Mucosa of descending colon (tissue), 3 donors: ENCODE results near the gene KRTAP22-2. TPM values are rescaled to one million over a fixed set of nuclear protein-coding genes. Genes with fewer than 3 reads are reported as not detected.

Experiments
- ATAC-seq: fragments of 200-7000 bp; cut with Tn5 transposase; one replicate; pipeline ENCODE4 v1.9.1; 2020; ENCODE audit warnings: mild to moderate bottlenecking, moderate library complexity
- DNase-seq, 3 donors: peaks; one replicate each; pipeline ENCODE4 v3.0.0-alpha.2; 2020
- H3K36me3 ChIP-seq: fragments of 200-600 bp; one replicate; pipeline ENCODE4 v1.8.0; 2021; ENCODE audit warnings: low read depth, mild to moderate bottlenecking
- H3K4me1 ChIP-seq: fragments of 200-600 bp; one replicate; pipeline ENCODE4 v1.8.0; 2021; ENCODE audit warnings: low read depth, mild to moderate bottlenecking
- H3K4me3 ChIP-seq: fragments of 200-600 bp; one replicate; pipeline ENCODE4 v1.8.0; 2021; ENCODE audit warnings: mild to moderate bottlenecking
- H3K9me3 ChIP-seq: fragments of 200-600 bp; one replicate; pipeline ENCODE4 v1.8.0; 2021; ENCODE audit warnings: mild to moderate bottlenecking
- intact Hi-C, 2 donors: fragments of 100-400 bp; cut with DNase I in 1 of 2; cut with micrococcal nuclease in 1 of 2; formaldehyde crosslinking; loops; one replicate each; pipeline versions ENCODE4 v1.11.0 to v1.11.1; 2022; cut with DNase I, micrococcal nuclease
- total RNA-seq, 3 donors: library from RNA; stranded (reverse); fragmentation: NEBNext Ultra II Directional in 2 of 3; extraction: Animal tissue kit (Norgen Biotek cat#: 25700) in 2 of 3; gene quantifications; one replicate each; pipeline versions ENCODE4 v1.2.1 to v1.2.4, GENCODE V29; 2021 to 2023
- TF ChIP-seq, protein P1 (sequence below): fragments of 200-600 bp; IDR thresholded peaks from one replicate; pipeline ENCODE4 v1.8.0; 2022; ENCODE audit warnings: antibody characterized with exemption, mild to moderate bottlenecking
- donor health status: DM: no; HTN: no; CAD: no; lungs with moderate emphysema.
- donor health status: DM: no; HTN: no; CAD: no.
- donor health status: DM: no; HTN: yes; CAD: no.

KRTAP22-2 gene
- total RNA-seq, 3 donors from 2014 or later = not detected

GRCh38 chr21:30592140-30592539 lies 1.9 kb upstream of the KRTAP22-2 start, which contains the start of gene KRTAP6-3:
TSS of gene KRTAP6-3 (plus strand) at chr21:30592440. CDS start at chr21:30592446, 6 bp downstream.
- intact Hi-C loops = no loop called here
- ATAC-seq = no peak
- H3K4me3 ChIP-seq = no peak within 1 kb of the TSS
- H3K36me3 ChIP-seq = no peaks in the 10 kb centered on the region
- H3K4me1 ChIP-seq = no peaks in the 10 kb centered on the region
- TF ChIP-seq, protein P1, sequence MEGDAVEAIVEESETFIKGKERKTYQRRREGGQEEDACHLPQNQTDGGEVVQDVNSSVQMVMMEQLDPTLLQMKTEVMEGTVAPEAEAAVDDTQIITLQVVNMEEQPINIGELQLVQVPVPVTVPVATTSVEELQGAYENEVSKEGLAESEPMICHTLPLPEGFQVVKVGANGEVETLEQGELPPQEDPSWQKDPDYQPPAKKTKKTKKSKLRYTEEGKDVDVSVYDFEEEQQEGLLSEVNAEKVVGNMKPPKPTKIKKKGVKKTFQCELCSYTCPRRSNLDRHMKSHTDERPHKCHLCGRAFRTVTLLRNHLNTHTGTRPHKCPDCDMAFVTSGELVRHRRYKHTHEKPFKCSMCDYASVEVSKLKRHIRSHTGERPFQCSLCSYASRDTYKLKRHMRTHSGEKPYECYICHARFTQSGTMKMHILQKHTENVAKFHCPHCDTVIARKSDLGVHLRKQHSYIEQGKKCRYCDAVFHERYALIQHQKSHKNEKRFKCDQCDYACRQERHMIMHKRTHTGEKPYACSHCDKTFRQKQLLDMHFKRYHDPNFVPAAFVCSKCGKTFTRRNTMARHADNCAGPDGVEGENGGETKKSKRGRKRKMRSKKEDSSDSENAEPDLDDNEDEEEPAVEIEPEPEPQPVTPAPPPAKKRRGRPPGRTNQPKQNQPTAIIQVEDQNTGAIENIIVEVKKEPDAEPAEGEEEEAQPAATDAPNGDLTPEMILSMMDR = no peak
- peaks cover 44% of the 10 kb centered on the region for H3K9me3 ChIP-seq
- no peak for DNase-seq

- no peak for DNase-seq
- Histone ChIP-seq H3K36me3 (no peaks in the 10 kb centered on the region), H3K4me3 (no peak overlapping the region), H3K9me3 (peaks cover 42% of the 10 kb centered on the region), H3K4me1 (no peaks in the 10 kb centered on the region)
- no peak for ATAC-seq
- intact Hi-C loops = no loop called here
- TF ChIP-seq, protein P1 = no peak
These were observed 7.3 kb downstream of the KRTAP22-2 start for GRCh38 chr21:30582870-30583269.

GRCh38 chr21:30580132-30580531 lies 10.1 kb downstream of the KRTAP22-2 start:
- ATAC-seq (no peak), DNase-seq (no peak)
- H3K9me3 ChIP-seq = peaks cover 50% of the 10 kb centered on the region
- H3K4me3 ChIP-seq = no peak overlapping the region
- H3K4me1 ChIP-seq = no peaks in the 10 kb centered on the region
- intact Hi-C loops = no loop called here
- TF ChIP-seq, protein P1 = no peak
- no peaks in the 10 kb centered on the region for H3K36me3 ChIP-seq

- intact Hi-C loops = no loop called here
- ATAC-seq (no peak), DNase-seq (no peak)
- TF ChIP-seq, protein P1 = no peak
- H3K4me3 ChIP-seq = no peak overlapping the region
- H3K4me1 ChIP-seq = no peaks in the 10 kb centered on the region
- H3K9me3 ChIP-seq = peaks cover 43% of the 10 kb centered on the region
- no peaks in the 10 kb centered on the region for H3K36me3 ChIP-seq
These were observed 10.9 kb downstream of the KRTAP22-2 start for GRCh38 chr21:30579346-30579745.

- TF ChIP-seq, protein P1 = no peak
- peaks cover 44% of the 10 kb centered on the region for H3K9me3 ChIP-seq
- no peak overlapping the region for H3K4me3 ChIP-seq
- no peaks in the 10 kb centered on the region for H3K4me1 ChIP-seq
- ATAC-seq (no peak), DNase-seq (no peak)
- intact Hi-C loops = no loop called here
- H3K36me3 ChIP-seq = no peaks in the 10 kb centered on the region
These were observed 12.4 kb downstream of the KRTAP22-2 start for GRCh38 chr21:30577766-30578165.

DNA sequence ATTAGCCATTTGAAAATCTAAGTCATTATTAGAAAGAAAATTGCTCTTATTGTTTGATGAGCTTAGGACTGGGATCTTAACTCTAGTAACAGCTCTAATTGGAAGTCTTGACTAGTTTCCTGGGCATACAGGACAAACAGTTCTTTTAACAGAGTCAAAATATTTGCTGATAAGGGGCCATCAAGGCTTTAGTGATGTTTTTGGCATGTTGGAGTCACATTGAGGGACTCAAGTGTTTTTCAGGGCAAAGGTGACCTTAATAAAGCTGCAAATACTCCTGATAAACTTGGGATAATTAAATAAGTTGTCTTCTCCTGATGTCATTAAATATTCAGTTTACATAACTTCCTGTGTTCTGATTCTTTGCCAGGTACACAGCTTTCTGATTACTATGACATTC lies 22.6 kb downstream of the KRTAP22-2 start:
- intact Hi-C loops = no loop called here
- TF ChIP-seq, protein P1 = no peak

More for the DNA sequence above, 22.6 kb downstream of the KRTAP22-2 start:
- no peaks in the 10 kb centered on the region for H3K4me1 ChIP-seq
- H3K9me3 ChIP-seq = peaks cover 36% of the 10 kb centered on the region
- H3K4me3 ChIP-seq = no peak overlapping the region
- no peak for DNase-seq
- no peak for ATAC-seq
- H3K36me3 ChIP-seq = no peaks in the 10 kb centered on the region
